CD4-positive, alpha-beta T cell treated with Interleukin-12 subunit alpha and Interleukin-12 subunit beta, for 1 hour (primary cell): ENCODE measurements around the gene PLA2G4F.

ENCODE experiments used
- DNase-seq: peaks from one replicate; pipeline ENCODE4 v3.0.0-alpha.2; 2020

The PLA2G4F gene

DNA sequence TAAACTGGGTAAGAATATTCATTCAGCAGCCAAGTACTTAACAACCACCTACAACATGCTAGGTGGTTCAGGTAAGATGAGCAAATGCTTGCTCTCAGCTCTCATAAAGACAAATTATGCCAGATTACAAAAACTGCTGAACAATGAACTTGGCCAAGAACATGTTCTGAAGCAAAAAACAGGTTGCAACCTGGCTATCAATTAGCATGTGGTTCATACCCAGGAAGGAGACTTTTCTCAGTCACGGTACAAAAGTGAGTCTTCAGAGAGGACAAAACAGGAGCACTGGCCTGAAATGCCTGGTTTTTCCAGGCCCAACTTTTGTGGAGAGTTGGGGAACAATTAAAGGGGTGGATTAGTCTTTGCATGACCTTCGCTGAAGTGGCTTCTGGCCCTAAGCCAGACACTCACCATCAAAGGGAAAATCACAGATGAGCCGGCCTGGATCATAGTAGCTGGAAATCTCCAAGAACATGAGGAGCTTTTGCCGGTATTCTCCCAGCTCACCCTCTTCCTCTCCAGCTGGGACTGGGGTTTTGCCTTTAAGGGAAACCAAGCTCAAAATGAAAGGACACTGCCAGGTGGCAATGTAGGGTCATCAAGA lies 7.6 kb upstream of the PLA2G4F start:
- no peak for DNase-seq

DNA sequence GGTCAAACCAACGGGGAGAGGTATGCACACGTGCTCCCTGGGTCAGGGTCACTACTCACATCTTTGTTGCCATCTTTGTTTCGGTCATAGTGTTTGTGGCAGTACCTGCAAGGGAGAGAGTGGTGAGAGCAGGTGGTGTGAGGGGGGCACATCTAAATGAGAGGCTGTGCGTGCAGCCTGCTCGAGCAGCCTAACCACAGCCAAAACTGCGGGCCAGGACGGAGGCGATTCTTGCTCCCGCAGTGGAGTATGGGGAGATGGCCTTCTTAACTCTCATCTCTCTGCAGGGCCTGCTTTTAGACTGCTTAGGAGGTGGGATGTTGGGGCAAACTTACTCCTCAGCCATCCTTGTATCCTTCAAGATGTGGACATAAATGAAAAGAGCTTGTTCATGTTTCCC lies 6.9 kb upstream of the PLA2G4F start:
- DNase-seq: no peak

DNA sequence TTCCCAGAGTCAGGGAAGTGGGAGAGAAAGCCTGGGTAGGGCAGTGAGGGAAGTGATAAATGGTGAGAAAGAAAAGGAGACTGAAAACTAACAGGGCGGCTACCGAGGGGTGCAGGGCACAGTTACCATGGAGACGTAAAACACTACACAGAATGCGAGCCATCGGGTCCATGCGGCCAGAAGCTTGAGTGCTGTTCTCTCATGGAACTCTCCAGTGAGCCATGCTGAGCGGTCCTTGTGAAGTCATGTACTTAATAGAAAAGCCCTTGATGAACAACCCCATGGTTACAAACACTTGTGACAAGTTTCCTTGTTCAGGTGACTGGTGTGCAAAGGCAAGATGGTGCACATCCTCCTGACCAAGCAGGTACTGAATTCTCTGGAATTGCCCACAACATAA lies 3.7 kb upstream of the PLA2G4F start:
- no peak for DNase-seq

DNA sequence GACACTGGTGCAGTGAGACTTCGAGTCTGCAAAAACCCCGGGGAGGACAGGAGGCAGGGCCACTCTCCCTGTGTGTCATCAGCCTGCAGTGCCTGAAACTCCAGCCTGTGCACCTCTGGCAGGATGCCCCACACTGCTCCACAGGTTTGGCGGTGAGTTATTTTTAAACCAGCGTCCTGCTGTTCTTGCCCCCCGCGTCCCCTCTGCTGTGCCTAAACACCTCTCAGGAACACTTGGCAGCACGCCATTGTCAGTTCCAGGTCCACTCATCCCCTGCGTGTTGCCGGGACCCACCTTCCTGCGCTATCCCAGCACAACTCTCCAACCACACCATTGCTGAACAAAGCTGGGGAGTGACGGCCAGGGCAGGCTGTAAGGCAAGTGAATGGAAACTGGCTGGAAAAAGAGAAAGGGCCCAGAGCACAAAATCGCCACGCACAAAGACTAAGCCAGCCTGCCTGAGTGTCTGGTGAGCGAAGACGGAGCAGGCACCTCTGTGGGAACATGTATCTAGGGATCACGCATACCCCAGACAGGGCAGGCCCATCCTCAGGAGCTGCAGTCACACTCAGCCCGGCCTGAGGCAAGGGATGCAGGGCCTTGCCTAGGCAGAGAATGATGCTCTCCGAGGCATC lies 3.1 kb upstream of the PLA2G4F start:
- DNase-seq: no peak

DNA sequence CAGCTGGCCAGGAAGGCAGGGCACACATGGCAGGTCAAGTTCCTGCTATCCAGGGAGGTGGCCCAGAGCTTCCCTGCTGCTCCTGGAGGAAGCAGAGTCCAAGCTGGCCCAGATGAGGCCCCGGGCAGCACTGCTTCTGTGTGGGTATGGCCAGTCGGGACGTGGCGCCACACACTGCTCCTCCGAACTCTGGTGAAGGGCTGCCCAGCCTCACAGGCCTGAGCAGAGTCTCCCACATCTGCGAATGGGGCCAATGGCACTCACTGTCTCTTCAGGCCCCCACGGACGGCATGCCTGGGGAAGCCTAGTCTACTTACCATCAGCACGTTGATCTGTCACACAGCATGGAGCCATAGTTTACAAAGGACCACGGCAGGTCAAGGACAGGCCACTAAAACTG lies 2.5 kb upstream of the PLA2G4F start:
- DNase-seq: no peak

DNA sequence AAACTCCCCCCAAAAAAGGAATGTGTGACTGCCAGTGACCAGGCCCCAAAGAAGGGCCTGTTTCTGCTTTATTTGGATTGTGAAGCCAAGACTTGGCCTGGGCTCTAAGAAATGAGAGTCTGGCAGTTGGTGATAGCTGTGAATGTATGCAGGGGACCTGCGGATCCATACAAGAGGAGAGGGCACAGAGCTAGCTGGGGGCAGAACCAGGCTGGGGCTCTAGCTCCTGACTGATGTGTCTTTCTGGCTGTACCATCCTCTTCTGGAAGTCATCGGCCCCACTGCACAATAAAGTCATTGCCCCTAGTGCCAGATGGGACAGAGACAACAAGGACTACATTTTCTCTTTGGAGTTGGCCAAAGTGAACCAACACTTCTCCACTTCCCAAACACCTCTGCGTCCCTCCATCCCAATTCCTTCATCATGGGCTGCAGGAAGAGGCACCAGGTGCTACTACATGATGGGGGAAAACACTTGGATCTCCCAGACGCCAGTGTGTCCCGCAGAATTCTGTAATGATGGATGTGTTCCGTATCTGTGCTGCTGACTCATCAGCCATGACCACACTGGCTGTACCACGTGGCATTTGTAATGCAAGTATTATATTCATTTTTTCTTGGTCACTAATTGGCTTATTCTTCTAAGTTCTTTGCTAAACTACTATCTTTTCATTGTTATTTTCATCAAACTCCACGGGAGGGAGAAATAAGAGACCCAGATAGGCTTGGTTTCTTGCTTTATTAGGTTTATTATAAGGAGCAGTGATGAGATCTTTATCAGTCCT lies 1.7 kb upstream of the PLA2G4F start:
- DNase-seq: no peak

DNA sequence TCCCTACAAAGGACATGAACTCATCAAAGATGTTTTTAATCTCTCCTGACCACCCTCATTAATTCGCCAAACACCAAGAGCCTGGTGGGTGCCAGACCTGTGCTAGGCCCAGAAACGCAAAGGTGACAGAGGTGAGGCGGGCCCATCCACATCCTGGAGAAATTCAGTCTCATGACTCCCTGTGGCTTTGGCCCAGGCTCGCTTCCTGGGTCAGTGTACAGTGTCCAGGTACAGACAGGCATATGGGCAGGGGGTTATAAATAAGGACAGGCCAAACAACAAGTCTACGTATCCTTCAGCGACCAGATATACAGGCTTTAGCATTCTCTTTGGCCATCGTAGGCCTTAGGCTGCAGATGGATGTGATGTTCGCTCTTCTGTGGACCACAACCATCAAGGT lies 945 bp upstream of the PLA2G4F start:
- no peak for DNase-seq

DNA sequence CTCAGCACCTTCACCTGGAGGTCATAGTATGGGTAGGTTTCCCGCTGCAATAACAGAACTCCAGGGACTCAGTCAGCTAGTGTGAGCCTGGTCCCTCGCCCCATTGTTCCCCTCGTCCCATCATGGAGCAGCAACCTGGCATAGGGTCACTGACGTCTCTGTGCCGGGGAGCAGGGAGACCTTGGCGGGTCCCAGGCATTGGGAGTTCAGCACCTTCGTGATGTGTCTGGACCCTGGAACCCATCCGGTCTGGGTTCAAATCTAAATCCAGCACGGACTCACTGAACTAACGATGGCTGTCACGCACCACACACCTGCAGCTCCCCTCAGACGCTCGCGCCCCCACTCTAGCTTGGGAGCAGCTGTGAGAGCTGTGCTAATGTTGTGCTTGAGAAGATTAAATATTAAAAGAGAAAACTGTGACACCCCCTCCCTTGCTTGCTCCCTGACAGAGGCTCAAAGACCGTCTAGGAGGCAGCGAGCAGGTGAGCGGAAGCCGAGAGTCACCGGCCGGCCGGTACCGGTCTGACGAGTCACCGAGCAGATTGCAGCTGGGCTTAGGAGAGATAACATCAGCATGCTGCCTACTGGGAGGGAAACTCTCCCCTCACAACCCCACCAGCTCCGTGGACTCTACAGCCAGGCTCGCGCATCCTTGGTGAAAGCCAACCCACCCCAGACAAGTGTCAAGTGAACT lies 742 bp downstream of the PLA2G4F start:
- DNase-seq: no peak

DNA sequence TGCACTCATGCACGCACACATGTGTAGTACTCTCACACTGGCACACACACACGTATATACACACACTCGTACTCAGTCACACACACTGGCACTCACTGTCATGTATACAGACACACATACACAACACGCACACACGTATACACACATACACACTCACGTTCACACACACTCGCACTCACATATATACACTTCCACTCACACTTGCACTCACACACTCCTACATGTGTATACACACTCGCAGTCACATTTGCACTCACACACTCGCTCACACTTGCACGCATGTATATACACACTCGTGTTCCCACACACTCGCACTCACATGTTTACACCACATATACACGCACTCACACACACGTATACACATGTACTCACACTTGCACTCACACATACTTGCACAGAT lies 1.5 kb downstream of the PLA2G4F start:
- no peak for DNase-seq

DNA sequence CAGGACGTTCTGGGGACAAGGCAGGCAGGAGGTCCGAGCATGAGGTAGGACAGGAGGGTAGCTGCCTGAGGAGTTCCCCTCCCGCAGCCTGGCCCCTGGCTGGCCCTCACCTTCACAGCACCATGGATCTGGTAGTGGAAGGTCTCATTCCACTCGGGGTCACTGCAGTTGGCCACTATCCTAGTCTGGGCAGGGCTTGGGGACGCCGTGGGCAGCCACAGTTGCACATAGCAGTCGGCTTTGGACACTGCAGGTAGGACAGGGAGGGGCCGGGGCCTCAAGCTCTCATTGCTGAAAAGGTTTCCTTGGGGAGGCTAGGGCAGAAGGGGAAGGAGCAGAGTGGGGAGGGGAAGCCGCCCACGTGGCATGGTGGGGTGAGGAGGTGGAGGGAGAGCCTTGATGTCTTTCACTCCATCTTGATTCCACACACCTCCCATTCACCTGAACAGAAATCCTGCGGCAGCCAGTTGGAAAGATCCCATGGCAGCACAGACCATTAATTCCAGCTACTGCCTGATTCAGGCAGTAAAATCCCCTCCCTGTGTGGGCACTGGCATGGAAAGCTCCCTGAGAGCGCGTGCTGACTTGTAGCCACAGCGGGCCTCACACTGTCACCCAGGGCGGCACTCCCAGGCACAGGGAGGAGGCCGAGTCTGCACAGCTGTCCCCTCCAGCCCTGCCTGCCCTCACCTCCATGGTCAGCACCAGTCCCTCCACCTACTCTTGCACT lies 2.1 kb downstream of the PLA2G4F start:
- no peak for DNase-seq

DNA sequence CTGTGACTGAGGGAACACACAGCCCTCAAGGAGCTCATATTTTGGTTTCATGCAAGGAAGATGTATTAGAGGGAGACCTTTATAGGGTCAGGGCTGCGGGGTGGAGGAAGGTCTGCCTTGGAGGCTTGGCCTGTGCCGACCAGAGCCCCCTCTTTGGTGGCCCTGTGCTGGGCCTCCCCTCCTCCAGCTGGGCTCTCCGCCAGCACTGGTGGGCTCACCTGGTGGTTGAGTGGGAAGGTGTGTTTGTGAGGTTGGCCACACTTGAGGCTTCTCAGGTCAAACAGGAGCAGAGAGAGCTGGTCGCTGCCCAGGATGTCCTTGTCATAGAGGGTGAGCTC lies 2.6 kb downstream of the PLA2G4F start:
- DNase-seq: no peak

DNA sequence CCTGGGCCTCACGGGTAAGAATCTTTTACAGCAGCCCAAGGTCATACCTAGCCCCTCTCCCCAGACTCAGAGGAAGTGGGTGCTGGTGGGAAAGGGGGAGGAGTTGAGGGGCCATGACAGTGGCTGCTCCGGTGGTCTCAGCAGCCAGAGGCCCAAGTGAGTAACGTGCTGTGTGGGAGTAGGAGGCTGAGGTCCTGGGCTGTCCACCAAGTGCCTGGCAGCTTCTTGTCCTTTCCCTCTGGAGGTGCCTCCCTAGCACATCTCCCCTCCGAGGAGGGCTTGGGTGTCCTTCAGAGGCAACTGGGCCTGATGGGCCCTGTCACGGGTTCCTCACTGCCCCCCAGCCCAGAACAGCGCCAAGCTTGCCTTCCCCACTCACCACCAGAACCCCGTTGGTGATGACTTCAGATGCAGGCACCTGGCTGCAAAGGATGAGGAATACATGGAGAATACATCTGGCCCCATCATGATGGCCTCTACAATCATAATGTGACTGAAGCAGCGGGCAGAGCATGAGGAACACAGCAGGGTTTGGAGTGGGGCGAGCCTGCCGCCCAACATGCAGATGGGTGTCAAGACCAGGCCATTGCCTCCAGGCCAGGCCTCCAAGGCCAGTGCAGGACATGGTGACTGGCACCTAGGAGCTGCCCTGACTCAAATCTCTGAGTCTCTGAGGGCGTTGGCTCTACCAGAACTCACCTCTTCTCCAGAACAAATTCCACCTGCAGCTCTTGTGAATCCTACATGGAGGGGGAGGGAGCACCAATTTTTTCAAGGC lies 3.3 kb downstream of the PLA2G4F start:
- DNase-seq: no peak

DNA sequence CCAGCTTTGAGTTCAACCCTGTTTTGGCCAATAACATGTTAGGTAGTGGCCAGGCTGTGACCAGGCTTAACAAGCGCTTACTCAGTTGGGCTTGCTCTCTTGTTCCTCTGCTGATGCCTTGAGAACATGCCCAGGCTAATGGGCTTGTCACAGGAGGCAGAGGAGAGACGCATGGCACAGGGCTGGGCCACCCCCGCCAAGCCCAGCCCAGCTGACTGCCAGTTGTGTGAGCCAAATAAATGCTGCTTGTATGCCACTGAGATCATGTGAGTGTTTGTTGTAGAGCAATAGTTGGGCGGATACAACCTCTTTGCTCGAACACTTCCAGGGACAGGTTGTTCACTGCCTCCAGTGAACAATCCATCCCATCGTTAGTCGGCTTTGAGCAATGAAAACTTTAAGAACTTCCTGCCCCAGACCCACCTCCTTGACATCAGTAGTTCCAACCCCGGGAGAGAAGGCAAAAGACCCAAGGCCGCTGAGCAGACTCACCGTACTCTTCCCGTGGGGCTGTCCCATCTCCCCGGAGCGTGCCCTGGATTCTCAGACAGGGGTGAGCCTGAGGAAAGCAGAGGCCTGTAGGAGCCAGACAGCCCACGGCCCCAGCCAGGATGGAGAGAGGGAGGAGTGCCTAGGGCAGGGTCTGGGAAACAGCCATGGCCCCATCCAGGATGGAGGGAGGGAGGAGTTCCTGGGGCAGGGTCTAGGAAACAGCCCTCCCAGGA lies 4.1 kb downstream of the PLA2G4F start:
- no peak for DNase-seq

DNA sequence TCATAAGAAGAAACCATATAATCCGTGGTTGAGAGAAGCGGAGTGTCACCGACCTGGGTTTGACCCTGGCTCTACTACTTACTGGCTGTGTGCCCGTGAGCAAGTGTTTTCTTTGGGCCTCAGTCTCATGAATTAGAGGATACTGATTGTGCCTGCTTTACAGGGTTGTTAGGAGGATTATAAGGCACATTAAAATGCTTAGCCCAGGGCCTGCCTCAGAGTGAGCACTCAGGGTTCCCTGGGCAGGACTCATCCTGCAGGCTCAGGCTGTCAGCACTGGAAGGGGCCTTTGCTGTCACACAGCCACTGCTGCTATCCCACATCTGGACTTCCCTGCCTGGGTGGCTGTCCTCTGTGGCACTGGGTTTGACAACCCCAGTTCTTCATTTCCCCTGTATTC lies 4.7 kb downstream of the PLA2G4F start:
- DNase-seq: no peak

DNA sequence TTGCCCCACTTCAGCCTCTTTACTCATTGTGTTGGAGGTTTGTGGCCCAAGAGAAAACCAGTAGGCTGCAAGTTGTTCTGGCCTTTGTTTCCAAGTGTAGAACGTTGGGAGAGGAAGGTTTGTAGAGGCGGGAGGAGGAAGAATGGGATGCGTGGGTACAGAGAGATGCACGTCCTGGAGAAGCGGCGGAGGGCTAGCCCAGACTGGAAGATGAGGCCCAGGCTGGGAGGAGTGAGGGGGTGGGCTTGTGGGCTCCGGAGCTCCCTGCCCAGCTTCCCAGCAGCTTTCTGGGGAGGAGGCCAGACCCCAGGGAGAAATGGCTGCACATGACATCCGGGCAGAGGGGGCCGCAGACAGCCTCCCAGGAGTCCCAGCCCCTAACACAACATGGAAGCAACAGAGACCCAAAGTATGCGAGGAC lies 5.3 kb downstream of the PLA2G4F start:
- no peak for DNase-seq

DNA sequence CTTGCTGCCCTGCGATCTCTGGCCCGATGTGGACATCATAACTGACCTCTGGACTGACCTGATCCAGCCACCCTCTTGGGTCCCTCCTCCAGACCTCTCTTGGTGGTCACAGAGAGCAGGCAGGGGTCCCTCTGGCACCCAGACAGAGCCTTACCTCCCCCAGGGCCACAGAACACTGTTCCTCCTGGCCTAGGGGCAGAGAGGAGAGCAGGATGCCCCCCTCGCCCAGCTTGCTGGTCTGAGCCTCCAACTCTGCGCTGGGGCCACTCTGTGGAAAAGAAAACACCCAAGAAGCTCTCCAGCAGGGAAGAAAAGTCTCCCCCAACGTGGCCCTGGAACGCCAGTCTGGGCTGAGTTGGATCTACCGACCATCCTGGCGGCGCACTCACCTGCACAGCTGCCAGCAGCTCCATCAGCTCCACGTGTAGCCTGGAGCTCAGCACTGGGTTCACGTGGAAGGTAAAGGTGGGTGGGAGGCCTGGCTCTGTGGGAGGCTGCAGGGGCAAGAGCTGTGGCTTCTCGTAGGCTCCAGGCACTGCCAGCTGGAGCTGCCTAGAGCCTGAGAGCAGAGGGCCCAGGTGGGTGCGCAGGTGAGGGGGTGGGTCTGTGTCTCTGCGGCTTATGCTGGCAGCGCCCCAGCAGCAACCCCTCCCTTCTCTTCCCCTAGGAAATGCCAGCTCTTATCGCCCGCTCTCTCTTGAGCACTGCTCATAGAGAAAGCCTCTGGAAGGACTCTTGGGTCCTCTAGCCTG lies 6.0 kb downstream of the PLA2G4F start:
- no peak for DNase-seq

DNA sequence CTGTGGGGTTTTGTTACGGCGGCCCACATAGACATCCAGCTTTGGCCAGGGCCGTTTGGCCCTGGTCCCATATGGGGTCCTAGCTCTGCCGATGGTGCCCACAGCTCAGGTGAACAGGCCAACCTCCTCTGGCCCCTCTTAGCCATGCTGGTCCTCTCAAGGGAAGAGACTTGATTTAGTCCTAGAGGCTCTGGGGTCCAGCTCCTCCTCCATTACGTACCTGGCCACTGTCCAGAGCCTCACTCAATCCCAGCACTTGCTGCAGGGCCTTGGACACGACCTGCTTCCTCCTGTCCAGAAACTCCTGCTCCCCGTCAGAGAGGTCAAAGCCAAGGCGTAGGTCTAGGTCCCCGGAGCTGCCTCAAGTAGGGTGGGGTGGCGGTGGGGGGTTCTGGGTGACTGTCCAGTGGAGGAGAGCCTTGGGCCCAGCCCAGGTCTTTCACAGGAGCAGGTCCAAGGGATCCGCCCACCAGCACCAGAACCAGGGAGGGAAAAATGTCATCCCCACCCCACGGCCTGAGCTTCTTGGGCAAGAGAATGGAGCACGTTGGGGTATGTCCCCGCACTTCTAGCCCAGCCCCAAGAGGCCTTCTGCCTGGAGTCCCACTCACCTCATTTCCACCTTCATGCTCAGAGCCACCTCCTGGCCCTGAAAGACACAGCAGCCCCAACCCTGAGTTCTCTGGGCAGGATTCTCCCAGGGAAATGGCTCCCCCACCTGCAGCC lies 6.8 kb downstream of the PLA2G4F start:
- DNase-seq: no peak

DNA sequence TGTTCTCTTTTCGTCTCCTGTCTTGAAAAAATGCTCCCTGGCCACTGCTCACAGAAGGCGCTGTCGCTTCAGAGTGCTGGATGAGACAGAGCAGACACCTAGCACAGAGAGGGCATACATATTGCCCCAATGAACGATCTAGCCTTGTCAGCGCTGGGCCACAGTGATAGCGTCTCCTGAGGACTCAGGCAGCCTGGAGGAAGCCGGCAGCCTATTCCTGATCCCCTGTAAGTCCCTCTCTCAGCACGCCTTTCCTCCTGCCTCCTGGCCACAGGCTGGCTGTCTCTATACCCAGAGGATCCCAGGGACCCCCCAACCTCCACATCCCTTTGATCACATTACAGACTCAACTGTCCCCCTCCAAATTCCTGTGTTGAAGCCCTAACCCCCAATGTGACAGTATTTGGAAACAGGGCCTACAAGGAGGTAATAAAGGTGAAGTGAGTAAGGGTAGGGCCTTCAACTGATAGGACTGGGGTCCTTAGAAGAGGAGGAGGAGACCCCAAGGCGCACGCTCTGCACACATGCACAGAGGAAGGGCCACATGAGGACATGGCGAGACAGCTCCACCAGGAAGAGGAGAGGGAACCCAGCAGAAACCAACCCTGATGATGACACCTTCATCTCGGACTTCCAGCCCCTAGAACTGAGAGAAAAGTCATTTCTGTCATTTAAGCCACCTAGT lies 7.5 kb downstream of the PLA2G4F start:
- DNase-seq: no peak

DNA sequence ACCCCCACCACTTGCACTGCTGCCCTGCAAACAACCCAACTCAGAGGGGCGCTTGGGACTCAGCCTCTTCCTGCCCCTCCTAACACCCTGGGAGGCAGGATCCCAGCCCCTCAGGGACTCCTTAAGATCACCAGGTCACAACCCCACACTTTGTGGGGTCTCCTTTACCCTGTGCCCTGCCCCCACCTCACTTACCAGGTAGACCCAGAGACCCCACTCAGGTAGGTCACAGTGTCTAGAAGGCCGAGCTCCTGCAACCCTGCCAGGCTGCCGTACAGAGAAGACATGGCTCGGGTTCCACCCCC lies 9.1 kb downstream of the PLA2G4F start:
- DNase-seq: no peak
